Measurements from ENCODE around the gene RPA1. TPM values are rescaled to one million over a fixed set of nuclear protein-coding genes. Genes with fewer than 3 reads are reported as not detected.

Gene RPA1
- total and polyA plus RNA-seq, 10 of the 15 experiments (the other 5 are each of a cell fraction or from before 2014, with no cell fraction given) = 35.9 to 198 (median 71.2) TPM

- Histone ChIP-seq H3K9me3 (replicated peaks; ENCODE audit: control insufficient read depth, insufficient read depth, low read length) (no peaks in the 10 kb centered on the region), H3K27ac (ENCODE audit: control insufficient read depth, insufficient read depth) (no peak overlapping the region), H3K4me3 (no peak overlapping the region), H3K36me3 (ENCODE audit: control insufficient read depth in 2 of 2, insufficient read depth in 2 of 2, low read length in 1 of 2) (peaks cover 4 to 20% of the 10 kb centered on the region in 2 experiments), H3K9ac (ENCODE audit: control insufficient read depth, insufficient read depth, low read length) (no peak overlapping the region), H3K79me2 (ENCODE audit: control insufficient read depth, insufficient read depth, low read length) (peaks cover 35% of the 10 kb centered on the region), H2AFZ (ENCODE audit: control insufficient read depth, low read depth, low read length) (no peak overlapping the region), H3K4me1 (ENCODE audit: control insufficient read depth, insufficient read depth, low read length) (peaks cover 10% of the 10 kb centered on the region), H3K4me2 (ENCODE audit: control insufficient read depth, insufficient read depth) (no peak overlapping the region), H4K20me1 (ENCODE audit: control insufficient read depth, insufficient read depth) (no peaks in the 10 kb centered on the region), H3K27me3 (replicated peaks in 1 of 2; ENCODE audit: control insufficient read depth in 2 of 2, insufficient read depth in 2 of 2, low read length in 1 of 2) (no peaks in the 10 kb centered on the region)
- no peak for TF ChIP-seq ZBTB4 (CRISPR knock-in tag; IDR thresholded peaks at IDR 0.05)
- no peak for TF ChIP-seq BCL3 (IDR thresholded peaks at IDR 0.05; ENCODE audit: borderline replicate concordance, insufficient read depth, low read depth, low read length, poor library complexity, severe bottlenecking)
- no peak for TF ChIP-seq CBX3 (IDR thresholded peaks at IDR 0.05; ENCODE audit: borderline replicate concordance, low read depth)
- TF ChIP-seq TCF7 (IDR thresholded peaks at IDR 0.05; ENCODE audit: borderline replicate concordance) = no peak
- no peak for TF ChIP-seq TCF3 (IDR thresholded peaks at IDR 0.05; ENCODE audit: borderline replicate concordance, insufficient read depth, low read depth, low read length)
- no peak for TF ChIP-seq MTA3 (IDR thresholded peaks at IDR 0.05; ENCODE audit: borderline replicate concordance, low read length)
- TF ChIP-seq GABPA (IDR thresholded peaks at IDR 0.05; ENCODE audit: low read depth) = no peak
- TF ChIP-seq USF2 (IDR thresholded peaks at IDR 0.05; ENCODE audit: borderline replicate concordance, low read depth, low read length) = no peak
- no peak for TF ChIP-seq BACH1 (IDR thresholded peaks at IDR 0.05; ENCODE audit: borderline replicate concordance)
- DNase-seq (ENCODE audit: low read depth, low spot score) (no peak), ATAC-seq (no peak), FAIRE-seq (no peak)
- in situ Hi-C loops (cut with MboI) = no loop called here
- SMC1A ChIA-PET (ENCODE audit: uncharacterized antibody, unreplicated experiment) = interaction anchor here (0.6 to 1.1 kb wide), 2 partner anchors 23 to 45 kb away, joined by 3 read pairs; no protein-coding TSS in a partner anchor
- POLR2A ChIA-PET = interaction anchor here (0.6 to 1.8 kb wide), 6 partner anchors 8 to 771 kb away, joined by 3 to 12 read pairs (median 4); partner anchors contain the start of genes RPA1 and SMYD4
- intact Hi-C loops (cut with micrococcal nuclease; ENCODE audit: unreplicated experiment) = no loop called here
- RAD21 ChIA-PET (ENCODE audit: unreplicated experiment) = interaction anchor here (0.6 kb wide), 2 partner anchors 423 to 492 kb away, joined by 3 read pairs; no protein-coding TSS in a partner anchor
- 100% methylated on average over 2 of the region's 4 CpGs for WGBS (ENCODE audit: insufficient coverage, insufficient replicate concordance, low lambda C conversion rate, missing lambda C conversion rate)
- no TSS peak for BruUV-seq (replicated peaks)
- CTCF ChIA-PET = interaction anchor here (0.8 to 0.9 kb wide), 2 partner anchors 26 to 374 kb away, joined by 3 read pairs; no protein-coding TSS in a partner anchor
These were observed 9.7 kb downstream of the RPA1 start for GRCh38 chr17:1839516-1839915.
